Measurements from ENCODE around the gene SPEF1.

Gene SPEF1

GRCh38 chr20:3728354-3728753 lies 52.9 kb downstream of the SPEF1 start:
- no peak for DNase-seq
